ENCODE data around the gene ZNF532. TPM values are rescaled to one million over a fixed set of nuclear protein-coding genes. Genes with fewer than 3 reads are reported as not detected.
"Not testable (repeated sequence)": the region's sequence is repeated elsewhere in the genome, so short reads cannot be mapped to it uniquely, and the experiment has no call there.

The ZNF532 gene, protein sequence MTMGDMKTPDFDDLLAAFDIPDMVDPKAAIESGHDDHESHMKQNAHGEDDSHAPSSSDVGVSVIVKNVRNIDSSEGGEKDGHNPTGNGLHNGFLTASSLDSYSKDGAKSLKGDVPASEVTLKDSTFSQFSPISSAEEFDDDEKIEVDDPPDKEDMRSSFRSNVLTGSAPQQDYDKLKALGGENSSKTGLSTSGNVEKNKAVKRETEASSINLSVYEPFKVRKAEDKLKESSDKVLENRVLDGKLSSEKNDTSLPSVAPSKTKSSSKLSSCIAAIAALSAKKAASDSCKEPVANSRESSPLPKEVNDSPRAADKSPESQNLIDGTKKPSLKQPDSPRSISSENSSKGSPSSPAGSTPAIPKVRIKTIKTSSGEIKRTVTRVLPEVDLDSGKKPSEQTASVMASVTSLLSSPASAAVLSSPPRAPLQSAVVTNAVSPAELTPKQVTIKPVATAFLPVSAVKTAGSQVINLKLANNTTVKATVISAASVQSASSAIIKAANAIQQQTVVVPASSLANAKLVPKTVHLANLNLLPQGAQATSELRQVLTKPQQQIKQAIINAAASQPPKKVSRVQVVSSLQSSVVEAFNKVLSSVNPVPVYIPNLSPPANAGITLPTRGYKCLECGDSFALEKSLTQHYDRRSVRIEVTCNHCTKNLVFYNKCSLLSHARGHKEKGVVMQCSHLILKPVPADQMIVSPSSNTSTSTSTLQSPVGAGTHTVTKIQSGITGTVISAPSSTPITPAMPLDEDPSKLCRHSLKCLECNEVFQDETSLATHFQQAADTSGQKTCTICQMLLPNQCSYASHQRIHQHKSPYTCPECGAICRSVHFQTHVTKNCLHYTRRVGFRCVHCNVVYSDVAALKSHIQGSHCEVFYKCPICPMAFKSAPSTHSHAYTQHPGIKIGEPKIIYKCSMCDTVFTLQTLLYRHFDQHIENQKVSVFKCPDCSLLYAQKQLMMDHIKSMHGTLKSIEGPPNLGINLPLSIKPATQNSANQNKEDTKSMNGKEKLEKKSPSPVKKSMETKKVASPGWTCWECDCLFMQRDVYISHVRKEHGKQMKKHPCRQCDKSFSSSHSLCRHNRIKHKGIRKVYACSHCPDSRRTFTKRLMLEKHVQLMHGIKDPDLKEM (N-terminal part only)
- 32.7 and 33.5 TPM in 2 replicates for total RNA-seq (2014; rRNA removed)
- 15.2 TPM for polyA plus RNA-seq (2012)

DNA sequence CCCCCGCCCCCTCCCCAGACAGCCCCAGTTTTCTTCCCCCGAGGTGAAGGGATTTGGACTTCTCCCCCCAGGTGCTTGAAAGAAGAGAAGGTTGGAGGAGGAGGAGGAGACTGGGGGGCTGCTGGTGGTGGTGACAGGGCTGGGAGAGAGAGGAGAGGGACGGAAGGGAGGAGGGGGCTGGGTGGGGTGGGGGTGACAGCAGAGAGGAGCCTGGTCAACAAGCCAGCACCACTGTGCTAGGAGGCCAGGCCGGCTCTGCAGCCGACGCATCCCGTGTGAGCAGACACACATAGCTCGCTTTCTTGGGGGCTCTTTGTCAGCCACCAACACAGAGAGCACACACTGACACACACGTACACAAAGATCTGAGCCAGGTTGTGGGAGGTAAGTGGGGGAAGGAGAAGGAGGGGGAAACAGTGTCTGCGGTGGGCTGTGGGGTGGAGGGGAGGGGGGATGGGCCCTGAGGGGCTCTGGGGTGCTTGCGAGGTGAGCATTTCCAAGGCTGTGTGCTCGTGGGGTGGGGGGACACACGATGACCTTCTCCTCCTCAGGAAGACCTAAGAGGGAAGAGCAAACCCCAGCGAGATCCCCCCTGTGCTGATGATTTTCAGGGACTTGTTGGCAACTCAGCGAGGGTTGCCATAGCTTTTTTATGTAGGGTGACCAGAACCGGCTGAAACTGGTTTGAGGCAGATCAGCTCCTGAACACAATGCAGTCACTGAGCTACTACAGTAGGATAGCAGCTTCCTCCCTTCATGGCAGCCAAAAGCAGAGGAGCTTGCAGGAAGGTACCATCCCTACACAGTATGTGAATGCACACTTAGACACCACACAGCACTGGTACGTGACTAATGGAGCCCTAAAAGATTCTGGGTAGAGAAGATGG, at the start of gene ZNF532:
ZNF532 (plus strand) TSS at position 732 of the 887 bp plus-strand sequence. CDS start 53,411 bp downstream, outside the sequence.
- DNase-seq (ENCODE audit: low read depth) = peak; percentile 62

DNA sequence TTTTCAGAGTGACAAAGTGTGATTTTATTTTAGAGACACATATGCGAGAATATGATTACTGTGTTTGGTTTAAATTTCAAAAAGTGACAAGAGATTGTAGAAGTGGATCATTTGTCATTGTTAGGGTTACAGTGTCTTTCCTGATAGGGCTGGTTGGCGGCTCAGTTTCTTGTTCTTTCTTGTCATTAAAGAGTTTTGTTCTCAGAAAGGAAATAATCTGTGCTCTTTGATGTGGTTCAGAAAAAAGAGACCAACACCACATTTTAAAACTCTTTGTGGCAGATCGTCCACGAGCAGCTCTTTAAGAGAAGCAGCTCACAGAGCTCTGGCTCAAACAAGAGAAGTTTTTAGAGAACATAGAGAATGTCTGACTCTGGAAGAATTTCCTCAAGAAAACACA, 45.6 kb upstream of the ZNF532 start:
- no peak for DNase-seq (ENCODE audit: low read depth)

DNA sequence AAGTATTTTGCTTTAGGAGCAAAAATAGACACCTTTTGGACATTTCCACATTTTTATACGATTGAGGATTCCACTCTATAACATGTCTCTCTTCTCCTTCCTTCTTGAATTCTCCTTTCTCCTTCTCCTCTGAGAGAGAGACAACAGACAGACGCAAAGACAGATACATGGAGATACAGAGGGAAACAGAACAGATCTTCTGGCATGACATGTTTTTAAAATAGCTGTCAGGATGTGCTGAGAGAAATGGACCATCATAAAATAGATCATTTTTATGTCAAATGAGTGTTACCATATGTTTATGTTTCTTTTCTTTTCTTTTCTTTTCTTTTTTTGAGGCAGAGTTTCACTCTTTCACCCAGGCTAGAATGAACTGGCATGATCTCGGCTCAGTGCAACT, 44.4 kb upstream of the ZNF532 start:
- no peak for DNase-seq (ENCODE audit: low read depth)

DNA sequence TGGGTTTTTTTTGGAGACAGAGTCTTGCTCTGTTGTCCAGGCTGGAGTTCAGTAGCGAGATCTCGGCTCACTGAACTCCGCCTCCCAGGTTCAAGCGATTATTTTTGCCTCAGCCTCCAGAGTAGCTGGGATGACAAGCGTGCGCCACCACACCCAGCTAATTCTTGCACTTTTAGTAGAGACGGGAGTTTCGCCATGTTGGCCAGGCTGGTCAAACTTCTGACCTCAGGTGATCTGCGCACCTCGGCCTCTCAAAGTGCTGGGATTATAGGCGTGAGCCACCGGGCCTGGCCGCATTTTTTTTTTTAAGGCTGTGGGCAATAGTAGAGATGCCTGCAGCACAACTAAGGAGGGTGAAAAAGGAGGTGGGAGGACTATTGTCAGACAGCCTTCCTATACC, 41.7 kb upstream of the ZNF532 start:
- no peak for DNase-seq (ENCODE audit: low read depth)

DNA sequence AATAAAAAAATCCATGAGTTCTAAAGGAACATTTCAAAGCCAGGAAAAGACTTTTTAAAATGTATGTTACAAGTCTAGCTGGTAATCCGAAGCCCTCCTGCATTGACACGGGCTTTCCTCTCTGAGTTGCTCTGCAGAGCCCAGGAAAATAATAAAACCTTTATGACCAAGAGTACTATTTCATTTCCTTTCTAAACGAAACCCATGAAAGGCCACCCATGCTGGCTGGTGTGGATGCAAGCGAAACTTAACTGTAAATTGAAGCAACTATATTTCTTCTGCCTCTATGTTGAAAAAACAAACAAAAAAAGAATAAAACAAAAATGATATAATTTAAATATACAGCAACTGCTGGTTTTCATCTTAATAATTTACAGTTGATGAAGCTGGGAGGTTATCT, 41.3 kb upstream of the ZNF532 start:
- no peak for DNase-seq (ENCODE audit: low read depth)

DNA sequence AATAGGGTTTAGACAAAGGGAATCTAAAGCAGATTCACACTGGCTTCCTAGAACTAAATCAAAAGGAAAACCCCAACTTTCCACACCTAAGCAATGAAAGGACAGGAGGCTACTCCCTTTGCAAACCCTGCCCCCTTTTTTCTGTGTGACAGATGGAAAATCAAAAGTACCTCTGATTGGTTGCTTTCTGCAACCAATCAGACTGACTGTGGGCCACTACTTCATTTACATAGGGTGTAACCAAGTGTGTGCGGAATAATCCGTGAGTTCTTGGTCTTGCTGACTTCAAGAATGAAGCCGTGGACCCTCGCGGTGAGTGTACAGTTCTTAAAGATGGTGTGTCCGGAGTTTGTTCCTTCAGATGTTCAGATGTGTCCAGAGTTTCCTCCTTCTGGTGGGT, 37.8 kb upstream of the ZNF532 start:
- not testable (repeated sequence) for DNase-seq (ENCODE audit: low read depth)

DNA sequence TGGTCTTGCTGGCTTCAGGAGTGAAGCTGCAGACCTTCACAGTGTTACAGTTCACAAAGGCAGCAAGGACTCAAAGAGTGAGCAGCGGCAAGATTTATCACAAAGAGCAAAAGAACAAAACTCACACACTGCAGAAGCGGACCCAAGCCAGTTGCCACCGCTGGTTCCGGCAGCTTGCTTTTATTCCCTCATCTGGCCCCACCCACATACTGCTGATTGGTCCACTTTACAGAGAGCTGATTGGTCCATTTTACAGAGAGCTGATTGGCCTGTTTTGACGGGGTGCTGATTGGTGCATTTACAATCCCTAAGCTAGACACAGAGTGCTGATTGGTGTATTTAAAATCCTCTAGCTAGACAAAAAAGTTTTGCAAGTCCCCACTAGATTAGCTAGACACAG, 37.2 kb upstream of the ZNF532 start:
- no peak for DNase-seq (ENCODE audit: low read depth)

DNA sequence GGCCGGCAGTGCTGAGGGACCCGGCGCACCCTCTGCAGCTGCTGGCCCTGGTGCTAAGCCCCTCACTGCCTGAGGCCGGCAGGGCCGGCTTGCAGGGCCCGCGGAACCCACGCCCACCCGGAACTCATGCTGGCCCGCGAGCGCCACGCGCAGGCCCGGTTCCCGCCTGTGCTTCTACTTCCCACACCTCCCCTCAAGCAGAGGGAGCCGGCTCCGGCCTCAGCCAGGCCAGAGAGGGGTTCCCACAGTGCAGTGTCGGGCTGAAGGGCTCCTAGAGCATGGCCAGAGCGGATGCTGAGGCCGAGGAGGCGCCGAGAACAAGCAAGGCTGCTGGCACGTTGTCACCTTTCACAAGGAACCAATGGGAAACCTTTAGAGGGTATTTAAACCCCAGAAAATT, 36.8 kb upstream of the ZNF532 start:
- no peak for DNase-seq (ENCODE audit: low read depth)

DNA sequence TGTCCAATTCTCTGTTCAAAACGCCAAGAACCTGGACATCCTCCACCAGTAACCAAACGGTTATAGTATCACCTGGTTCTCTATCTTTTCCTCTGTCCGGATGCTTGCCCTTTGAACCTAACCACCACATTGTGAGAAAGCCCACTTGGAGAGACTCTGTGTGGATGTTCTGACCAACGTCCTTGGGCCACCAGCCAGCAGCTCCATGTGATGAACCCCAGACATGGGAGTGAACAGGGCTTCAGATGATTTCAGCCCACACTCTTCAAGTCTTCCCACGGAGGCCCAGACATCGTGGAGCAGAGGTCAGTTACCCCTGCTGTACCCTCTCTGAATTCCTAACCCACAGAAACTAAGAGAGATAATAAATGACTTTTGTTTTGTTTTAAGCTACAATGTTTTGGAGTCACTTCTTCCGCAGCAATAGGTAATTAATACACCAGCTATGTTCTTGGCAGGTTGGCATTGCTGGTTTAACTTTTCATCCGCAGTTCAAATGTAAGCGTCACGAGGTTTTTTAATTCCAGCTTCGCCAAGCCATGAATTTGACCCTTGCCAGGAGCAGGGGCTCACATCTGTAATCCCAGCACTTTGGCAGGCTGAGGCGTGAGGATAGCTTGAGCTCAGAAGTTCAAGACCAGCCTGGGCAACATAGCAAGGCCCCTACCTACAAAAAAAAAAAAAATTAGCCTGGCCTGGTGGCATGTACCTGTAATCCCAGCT, 36.1 kb upstream of the ZNF532 start:
- no peak for DNase-seq (ENCODE audit: low read depth)

DNA sequence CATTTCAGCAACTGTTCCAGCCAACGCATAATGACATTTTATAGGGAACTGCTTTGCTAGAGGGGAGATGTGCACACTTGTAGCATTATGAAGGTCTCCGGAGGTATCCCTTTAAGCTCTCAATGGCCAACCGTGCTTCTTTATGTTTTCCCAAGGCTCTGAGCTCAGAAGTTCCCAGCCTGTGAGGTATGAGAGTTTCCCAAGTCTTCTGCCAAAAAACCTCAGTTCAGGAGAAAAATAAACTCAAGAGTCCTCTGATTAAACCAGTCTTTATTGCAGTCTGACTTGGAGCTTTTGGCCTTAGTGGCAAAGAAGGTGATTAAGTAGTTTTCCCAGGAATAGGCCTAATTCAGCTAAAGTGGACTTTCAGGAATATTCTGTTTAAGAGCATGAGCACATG, 35.4 kb upstream of the ZNF532 start:
- no peak for DNase-seq (ENCODE audit: low read depth)

DNA sequence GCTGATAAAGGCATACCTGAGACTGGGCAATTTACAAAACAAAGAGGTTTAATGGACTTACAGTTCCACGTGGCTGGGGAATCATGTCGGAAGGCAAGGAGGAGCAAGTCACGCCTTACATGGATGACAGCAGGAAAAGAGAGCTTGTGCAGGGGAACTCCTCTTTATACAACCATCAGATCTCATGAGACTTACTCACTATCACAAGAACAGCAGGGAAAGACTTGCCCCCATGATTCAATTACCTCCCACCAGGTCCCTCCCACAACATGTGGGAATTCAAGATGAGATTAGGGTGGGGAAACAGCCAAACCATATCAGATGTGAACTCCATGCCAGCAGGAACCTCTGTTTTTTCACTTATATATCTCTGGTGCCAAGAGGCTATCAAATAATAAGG, 34.8 kb upstream of the ZNF532 start:
- DNase-seq (ENCODE audit: low read depth) = not testable (repeated sequence)

DNA sequence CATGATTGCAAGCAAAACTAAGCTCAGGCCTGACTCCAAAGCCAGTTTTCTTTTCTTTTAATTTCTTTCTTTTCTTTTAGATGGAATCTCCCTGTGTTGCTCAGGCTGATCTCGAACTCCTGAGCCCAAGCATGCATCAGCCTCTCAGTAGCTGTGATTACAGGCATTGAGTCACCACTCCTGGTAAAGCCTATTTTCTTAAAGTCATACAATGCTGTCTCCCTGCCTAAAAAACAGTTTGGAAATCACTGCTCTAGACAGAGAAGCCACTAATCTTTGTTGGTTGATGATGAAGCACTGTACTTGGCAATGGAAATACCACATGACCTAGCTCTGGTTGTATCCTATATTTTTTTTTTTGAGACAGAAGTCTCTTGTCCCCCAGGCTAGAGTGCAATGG, 33.1 kb upstream of the ZNF532 start:
- peak; percentile 37 for DNase-seq (ENCODE audit: low read depth)

DNA sequence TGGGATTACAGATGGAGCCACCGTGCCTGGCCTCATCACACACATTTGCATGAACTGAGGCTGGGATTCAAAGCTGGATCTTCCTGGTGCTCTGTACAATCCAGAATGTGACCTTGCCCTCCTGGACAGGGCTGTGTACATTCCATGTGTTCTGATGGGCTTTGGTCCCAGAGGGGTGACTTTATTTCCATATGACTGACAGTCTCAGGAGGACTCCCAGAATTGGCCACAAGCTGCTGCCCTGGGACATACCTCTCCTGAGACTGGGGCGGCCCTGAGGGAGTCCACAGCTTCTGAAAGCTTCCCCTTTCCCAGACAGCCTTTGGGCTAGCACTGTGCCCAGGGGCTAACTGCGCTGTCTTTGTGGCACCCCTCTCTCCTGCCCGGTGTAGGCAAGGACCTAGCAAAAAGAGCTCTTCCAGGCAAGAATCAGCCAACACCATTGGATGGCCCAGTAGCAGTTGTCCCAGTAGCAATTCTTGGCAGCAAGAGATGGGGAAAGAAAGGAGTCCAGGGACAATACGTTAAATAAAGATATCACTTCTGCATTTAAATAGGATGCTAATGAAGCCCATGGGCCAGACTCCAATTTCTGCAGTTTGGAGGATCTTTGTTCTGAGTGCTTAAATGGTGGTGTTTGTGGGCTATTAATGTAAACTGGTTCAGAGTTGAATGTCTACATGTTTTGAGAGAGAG, 26.4 kb upstream of the ZNF532 start:
- DNase-seq (ENCODE audit: low read depth) = no peak

DNA sequence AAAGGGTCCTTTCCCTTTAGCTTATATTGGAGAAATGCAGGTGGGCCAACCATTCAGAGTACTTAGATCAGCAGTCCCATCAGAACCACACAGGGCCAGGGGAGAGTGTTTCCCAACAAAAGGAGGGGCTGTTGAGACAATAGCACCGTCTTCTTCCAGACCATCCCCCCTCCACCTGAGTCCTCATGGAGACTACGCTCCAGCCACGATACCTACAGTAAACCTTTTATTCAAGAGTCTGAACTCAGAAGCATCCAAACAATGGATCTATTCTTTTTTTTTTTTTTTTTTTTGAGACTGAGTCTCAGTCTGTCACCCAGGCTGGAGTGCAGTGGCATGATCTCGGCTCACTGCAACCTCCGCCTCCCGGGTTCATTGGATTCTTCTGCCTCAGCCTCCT, 25.7 kb upstream of the ZNF532 start:
- DNase-seq (ENCODE audit: low read depth) = no peak

DNA sequence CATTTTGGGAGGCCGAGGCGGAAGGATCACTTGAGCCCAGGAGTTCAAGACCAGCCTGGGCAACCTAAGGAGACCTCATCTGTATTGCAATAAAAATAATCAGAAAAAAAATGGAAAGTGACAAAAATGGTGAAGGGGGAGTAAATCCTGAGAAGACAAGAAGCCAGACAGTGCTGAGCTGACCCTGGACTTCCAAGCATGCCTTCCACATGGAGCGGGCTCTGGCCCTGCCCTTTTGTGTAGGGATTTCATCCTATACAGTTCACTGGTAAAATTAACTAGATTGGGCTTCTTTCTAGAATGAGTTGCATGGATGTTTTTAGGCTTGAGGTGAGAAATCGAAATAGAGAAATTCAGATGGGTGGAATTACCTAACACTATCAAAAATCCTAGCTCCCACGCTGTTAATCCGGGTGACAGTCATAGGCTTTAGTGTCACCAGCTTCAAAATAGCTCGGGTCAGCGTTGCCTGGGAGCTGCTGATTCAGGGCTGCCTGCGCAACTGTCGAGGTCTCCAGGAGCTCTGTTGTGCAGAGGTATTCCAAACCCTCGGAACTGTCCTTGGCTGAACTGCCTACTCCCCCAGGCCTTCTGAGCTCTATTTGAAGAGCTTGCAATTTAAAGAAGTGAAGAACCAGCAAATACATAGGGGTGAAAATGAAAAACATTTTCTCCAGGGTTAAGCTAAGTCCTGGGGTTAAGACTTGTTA, 21.5 kb upstream of the ZNF532 start:
- DNase-seq (ENCODE audit: low read depth) = no peak

DNA sequence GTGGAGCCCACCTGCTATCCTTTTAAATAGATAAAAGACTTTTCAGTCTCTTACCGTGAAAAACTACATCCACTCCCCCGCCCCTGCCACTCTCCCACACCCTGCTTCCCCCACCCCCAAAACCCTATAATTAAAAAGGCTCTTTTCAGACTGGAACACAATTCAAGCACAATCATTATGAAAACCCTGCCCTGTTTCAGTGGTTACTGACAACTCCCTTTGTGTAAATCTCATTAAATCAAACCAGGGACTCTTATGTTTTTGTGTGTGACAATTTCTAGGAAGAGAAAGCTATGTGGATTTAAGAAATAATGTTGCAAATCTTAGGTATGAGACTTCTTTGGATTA, 21.0 kb upstream of the ZNF532 start:
- no peak for DNase-seq (ENCODE audit: low read depth)

DNA sequence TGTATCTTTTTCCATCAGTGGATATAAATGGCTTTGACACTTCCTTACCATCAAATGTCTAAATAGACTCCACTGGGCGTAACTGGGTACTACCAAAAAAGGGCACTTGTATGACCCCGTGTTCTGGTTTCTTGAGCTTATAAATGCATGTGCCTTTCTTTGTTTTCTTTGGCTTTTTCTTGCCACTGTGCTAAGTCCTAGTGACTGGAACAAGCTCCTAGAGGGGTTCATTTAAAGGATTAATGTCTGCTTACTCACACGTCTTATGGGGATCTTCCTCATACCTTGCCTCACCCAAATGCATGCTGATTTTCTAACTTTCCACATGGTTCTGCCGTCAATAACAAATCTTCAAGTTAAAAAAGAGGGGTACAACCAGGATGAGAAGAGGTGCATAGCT, 19.8 kb upstream of the ZNF532 start:
- DNase-seq (ENCODE audit: low read depth) = no peak

DNA sequence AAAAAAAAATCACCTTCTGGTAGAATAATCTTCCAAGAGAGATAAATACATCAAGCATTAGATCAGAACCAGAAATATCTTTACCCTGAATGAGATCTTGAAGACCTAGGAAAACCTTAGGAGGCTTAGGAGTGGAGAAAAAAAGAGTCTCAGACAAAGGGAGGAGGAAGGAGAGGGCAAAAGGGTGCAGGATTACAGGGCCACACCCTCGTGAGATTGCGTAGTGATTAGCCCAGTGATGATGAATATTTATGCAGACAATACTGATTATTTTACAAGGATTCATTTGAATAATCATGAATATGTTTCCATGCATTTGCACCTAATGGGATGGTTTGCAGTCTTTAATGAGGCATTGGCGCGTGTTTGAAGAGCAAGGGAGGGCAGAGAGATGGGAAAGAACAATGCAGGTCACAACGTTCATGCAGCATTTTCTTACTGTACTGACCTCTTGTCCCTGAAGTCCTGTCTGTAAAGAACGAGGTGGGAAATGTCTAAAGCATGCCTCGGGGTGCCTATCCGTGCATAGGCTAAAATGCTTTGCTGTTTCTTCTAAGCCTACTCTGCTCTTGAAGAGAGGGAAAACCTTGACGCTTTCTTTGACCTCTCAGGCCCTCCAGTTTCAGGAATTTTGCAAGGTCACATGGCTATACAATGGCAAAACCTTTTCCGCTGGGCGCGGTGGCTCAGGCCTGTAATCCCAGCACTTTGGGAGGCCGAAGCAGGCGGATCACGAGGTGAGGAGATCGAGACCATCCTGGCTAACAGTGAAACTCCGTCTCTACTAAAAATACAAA, 18.6 kb upstream of the ZNF532 start:
- DNase-seq (ENCODE audit: low read depth) = no peak

Data from LHCN-M2 (cell line).